CD14-positive monocyte (primary cell): ENCODE data around the gene KLC1. TPM values are rescaled to one million over a fixed set of nuclear protein-coding genes. Genes with fewer than 3 reads are reported as not detected.

Experiments
- DNase-seq, 3 donors: peaks; one replicate each; pipeline ENCODE4 v3.0.0-alpha.2; 2011 to 2022
- H2AFZ ChIP-seq: 2 replicates; pipeline ENCODE4 v1.6.0; 2012; ENCODE audit warnings: mild to moderate bottlenecking, low read depth, low read length, inconsistent platforms; ENCODE audit not compliant: insufficient read depth, poor library complexity, severe bottlenecking
- H3K27ac ChIP-seq, 2 donors: 1 replicate in 1 of 2; 2 replicates in 1 of 2; pipeline ENCODE4 v1.5.1; 2012 to 2013; ENCODE audit warnings: low read length in 2 of 2, control low read depth in 1 of 2, inconsistent platforms in 1 of 2, low read depth in 1 of 2, mild to moderate bottlenecking in 1 of 2
- H3K27me3 ChIP-seq, 2 donors: one replicate each; pipeline versions ENCODE4 v1.6.0 to v1.6.1; 2011 to 2013; ENCODE audit warnings: low read length in 2 of 2; ENCODE audit not compliant: control insufficient read depth in 2 of 2, insufficient read depth in 2 of 2
- H3K36me3 ChIP-seq, 2 donors: replicated peaks in 1 of 2; 1 replicate in 1 of 2; 2 replicates in 1 of 2; pipeline versions ENCODE4 v1.5.1 to v1.6.1; 2012 to 2013; ENCODE audit warnings: low read length in 2 of 2, control low read depth in 1 of 2, inconsistent platforms in 1 of 2, mild to moderate bottlenecking in 1 of 2; ENCODE audit not compliant: insufficient read depth in 2 of 2, control insufficient read depth in 1 of 2
- H3K4me1 ChIP-seq, 2 donors: 1 replicate in 1 of 2; 2 replicates in 1 of 2; pipeline versions ENCODE4 v1.5.1 to v1.6.1; 2012 to 2013; ENCODE audit warnings: low read length in 2 of 2, control low read depth in 1 of 2, inconsistent platforms in 1 of 2, mild to moderate bottlenecking in 1 of 2, moderate library complexity in 1 of 2; ENCODE audit not compliant: insufficient read depth in 2 of 2, control insufficient read depth in 1 of 2
- H3K4me2 ChIP-seq: replicated peaks from 2 replicates; pipeline ENCODE3; 2012; ENCODE audit warnings: low read length, moderate library complexity, mild to moderate bottlenecking; ENCODE audit not compliant: poor library complexity, severe bottlenecking; ENCODE audit errors: extremely low read depth
- H3K4me3 ChIP-seq, 3 experiments: fragments of 200-600 bp in 1 of 3; sonication (generic) in 1 of 3; replicated peaks in 1 of 3; 1 replicate in 2 of 3; 2 replicates in 1 of 3; pipeline ENCODE4 v1.5.1; 2011 to 2013; ENCODE audit warnings: low read length in 3 of 3, mild to moderate bottlenecking in 3 of 3, control low read depth in 2 of 3, low read depth in 2 of 3, inconsistent platforms in 1 of 3, moderate library complexity in 1 of 3
- H3K79me2 ChIP-seq: 2 replicates; pipeline ENCODE4 v1.6.0; 2012; ENCODE audit warnings: mild to moderate bottlenecking, control low read depth, inconsistent platforms, low read length, moderate library complexity; ENCODE audit not compliant: insufficient read depth
- H3K9ac ChIP-seq: 2 replicates; pipeline ENCODE4 v1.6.0; 2017; ENCODE audit warnings: low read length, mild to moderate bottlenecking; ENCODE audit not compliant: insufficient read depth, poor library complexity, severe bottlenecking
- H3K9me3 ChIP-seq, 2 donors: replicated peaks in 1 of 2; 1 replicate in 1 of 2; 2 replicates in 1 of 2; pipeline versions ENCODE4 v1.5.1 to v1.6.1; 2012 to 2013; ENCODE audit warnings: low read length in 2 of 2, control low read depth in 1 of 2; ENCODE audit not compliant: control insufficient read depth in 1 of 2, insufficient read depth in 1 of 2
- H4K20me1 ChIP-seq: 2 replicates; pipeline ENCODE4 v1.6.0; 2012; ENCODE audit warnings: mild to moderate bottlenecking, low read length, control low read depth, moderate library complexity; ENCODE audit not compliant: insufficient read depth
- H3K27ac Mint-ChIP-seq, 7 donors: one replicate each; pipeline ENCODE4 v1.8.0; 2020; ENCODE audit warnings: mild to moderate bottlenecking in 7 of 7, mixed read lengths in 7 of 7, moderate library complexity in 6 of 7, inconsistent platforms in 2 of 7
- H3K27me3 Mint-ChIP-seq, 3 donors: one replicate each; pipeline ENCODE4 v1.8.0; 2021 to 2022; ENCODE audit warnings: low read depth in 3 of 3, mild to moderate bottlenecking in 3 of 3, mixed read lengths in 3 of 3, moderate library complexity in 3 of 3, inconsistent platforms in 1 of 3
- H3K36me3 Mint-ChIP-seq, 2 donors: one replicate each; pipeline ENCODE4 v1.8.0; 2020; ENCODE audit warnings: mixed read lengths in 2 of 2, inconsistent platforms in 1 of 2, mild to moderate bottlenecking in 1 of 2
- H3K4me1 Mint-ChIP-seq: one replicate; pipeline ENCODE4 v1.8.0; 2020; ENCODE audit warnings: mild to moderate bottlenecking, mixed read lengths
- H3K4me3 Mint-ChIP-seq, 2 donors: one replicate each; pipeline ENCODE4 v1.8.0; 2020; ENCODE audit warnings: mild to moderate bottlenecking in 2 of 2, mixed read lengths in 2 of 2, moderate library complexity in 1 of 2
- H3K9me3 Mint-ChIP-seq, 7 donors: one replicate each; pipeline ENCODE4 v1.8.0; 2020 to 2022; ENCODE audit warnings: mixed read lengths in 7 of 7, mild to moderate bottlenecking in 6 of 7, moderate library complexity in 6 of 7, inconsistent platforms in 2 of 7
- WGBS: methylation state at CpG from one replicate; pipeline ENCODE4 v1.1.5; 2013; ENCODE audit warnings: missing lambda C conversion rate; ENCODE audit not compliant: insufficient coverage; 5-methylcytosine and 5-hydroxymethylcytosine counted together
- intact Hi-C, 2 donors: fragments of 100-400 bp; cut with micrococcal nuclease; formaldehyde crosslinking; loops; one replicate each; pipeline versions ENCODE4 v1.15.0 to v1.15.1; 2023
- polyA plus RNA-seq, 3 donors: library from polyadenylated mRNA; depleted of rRNA in 1 of 3; unstranded in 2 of 3; stranded (reverse) in 1 of 3; fragments of 300-500 nt in 2 of 3; fragments of >200 nt in 1 of 3; fragmentation: Illumina TruSeq in 2 of 3; gene quantifications; 1 replicate in 2 of 3; 2 replicates in 1 of 3; pipeline ENCODE4 v1.2.3, GENCODE V29; 2012 to 2021
- TF ChIP-seq, protein P1 (sequence below): fragments of 200-600 bp; IDR thresholded peaks from one replicate; pipeline ENCODE4 v1.8.0; 2022; ENCODE audit warnings: antibody characterized with exemption, mild to moderate bottlenecking

The KLC1 gene
- polyA plus RNA-seq, 3 donors: 41.5 to 108 (median 46.6) TPM

- Histone ChIP-seq H3K9ac (no peak overlapping the region), H3K79me2 (no peaks in the 10 kb centered on the region), H3K4me3 (no peak overlapping the region), H3K36me3 (peaks cover 38 to 44% of the 10 kb centered on the region in 2 donors), H3K4me1 (no peaks in the 10 kb centered on the region), H3K4me2 (no peak overlapping the region), H4K20me1 (no peaks in the 10 kb centered on the region), H2AFZ (no peak overlapping the region), H3K27me3 (no peaks in the 10 kb centered on the region), H3K27ac (no peak overlapping the region), H3K9me3 (no peaks in the 10 kb centered on the region)
- H3K27me3 Mint-ChIP-seq: peaks cover 2 to 3% (median 2%) of the 10 kb centered on the region in 3 donors
- 96% methylated on average over 6 of the region's 14 CpGs for WGBS
- H3K36me3 Mint-ChIP-seq: peaks cover 32 to 54% of the 10 kb centered on the region in 2 donors
- no peak for DNase-seq
- intact Hi-C loops: no loop called here
- H3K27ac Mint-ChIP-seq: no peak overlapping the region
- H3K9me3 Mint-ChIP-seq: no peaks in the 10 kb centered on the region
- H3K4me3 Mint-ChIP-seq: no peak overlapping the region
- no peaks in the 10 kb centered on the region for H3K4me1 Mint-ChIP-seq
- TF ChIP-seq, protein P1, sequence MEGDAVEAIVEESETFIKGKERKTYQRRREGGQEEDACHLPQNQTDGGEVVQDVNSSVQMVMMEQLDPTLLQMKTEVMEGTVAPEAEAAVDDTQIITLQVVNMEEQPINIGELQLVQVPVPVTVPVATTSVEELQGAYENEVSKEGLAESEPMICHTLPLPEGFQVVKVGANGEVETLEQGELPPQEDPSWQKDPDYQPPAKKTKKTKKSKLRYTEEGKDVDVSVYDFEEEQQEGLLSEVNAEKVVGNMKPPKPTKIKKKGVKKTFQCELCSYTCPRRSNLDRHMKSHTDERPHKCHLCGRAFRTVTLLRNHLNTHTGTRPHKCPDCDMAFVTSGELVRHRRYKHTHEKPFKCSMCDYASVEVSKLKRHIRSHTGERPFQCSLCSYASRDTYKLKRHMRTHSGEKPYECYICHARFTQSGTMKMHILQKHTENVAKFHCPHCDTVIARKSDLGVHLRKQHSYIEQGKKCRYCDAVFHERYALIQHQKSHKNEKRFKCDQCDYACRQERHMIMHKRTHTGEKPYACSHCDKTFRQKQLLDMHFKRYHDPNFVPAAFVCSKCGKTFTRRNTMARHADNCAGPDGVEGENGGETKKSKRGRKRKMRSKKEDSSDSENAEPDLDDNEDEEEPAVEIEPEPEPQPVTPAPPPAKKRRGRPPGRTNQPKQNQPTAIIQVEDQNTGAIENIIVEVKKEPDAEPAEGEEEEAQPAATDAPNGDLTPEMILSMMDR: no peak
Observed at GRCh38 chr14:103733651-103734050, 104.6 kb downstream of the KLC1 start.

DNA sequence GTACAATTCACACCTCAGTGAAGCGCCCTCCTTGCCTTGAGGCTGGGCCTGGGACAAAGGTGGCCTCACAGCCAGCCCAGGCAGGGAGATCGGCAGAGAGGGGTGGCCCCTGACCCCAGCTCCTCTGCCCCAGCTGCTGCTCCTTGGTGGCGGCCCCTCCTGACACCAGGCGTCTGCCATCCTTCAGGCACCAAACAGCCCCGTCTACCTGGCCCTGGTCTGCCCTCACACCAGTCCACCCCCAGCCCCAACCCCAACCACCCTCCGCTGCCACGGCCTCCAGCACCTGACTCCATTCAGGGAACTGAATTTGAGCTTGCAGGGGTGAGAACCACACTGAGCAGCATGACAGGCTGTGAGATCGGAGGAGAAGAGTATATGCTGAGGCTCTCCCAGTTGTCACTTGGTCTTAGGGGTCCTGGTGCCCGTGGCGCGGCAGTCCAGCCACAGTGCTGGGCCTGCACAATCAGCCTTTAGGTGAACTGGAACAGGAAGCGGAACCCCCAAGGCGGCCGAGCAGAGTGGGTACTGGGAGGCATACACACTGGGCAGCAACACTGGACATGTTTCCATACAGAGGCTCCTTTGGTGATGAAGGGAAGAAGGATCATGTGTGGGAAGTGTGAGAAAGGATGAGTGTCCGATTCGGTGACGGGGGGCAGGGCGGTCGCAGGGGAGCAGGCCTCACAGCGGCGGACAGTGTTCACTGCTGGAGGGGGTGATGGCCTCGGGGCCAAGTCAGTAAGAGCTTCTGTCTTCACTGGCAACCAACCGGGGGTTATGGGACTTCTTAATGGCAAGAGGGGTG is 105.3 kb downstream of the KLC1 start:
- H3K27ac Mint-ChIP-seq: no peak overlapping the region
- H3K36me3 ChIP-seq: peaks cover 32 to 37% of the 10 kb centered on the region in 2 donors
- peaks cover 2 to 3% (median 3%) of the 10 kb centered on the region in 3 donors for H3K27me3 Mint-ChIP-seq
- H3K27ac ChIP-seq: no peak overlapping the region
- no peak overlapping the region for H3K4me3 Mint-ChIP-seq
- intact Hi-C loops: no loop called here
- peaks cover 26 to 48% of the 10 kb centered on the region in 2 donors for H3K36me3 Mint-ChIP-seq
- H2AFZ ChIP-seq: no peak overlapping the region
- WGBS: 93% methylated on average over 21 of the region's 23 CpGs
- no peaks in the 10 kb centered on the region for H3K9me3 ChIP-seq
- no peaks in the 10 kb centered on the region for H3K4me1 ChIP-seq
- TF ChIP-seq, protein P1: no peak
- no peak overlapping the region for H3K9ac ChIP-seq
- no peaks in the 10 kb centered on the region for H3K4me1 Mint-ChIP-seq
- no peak for DNase-seq
- H3K4me3 ChIP-seq: no peak overlapping the region
- H3K4me2 ChIP-seq: no peak overlapping the region
- no peaks in the 10 kb centered on the region for H3K79me2 ChIP-seq
- no peaks in the 10 kb centered on the region for H3K27me3 ChIP-seq
- H4K20me1 ChIP-seq: no peaks in the 10 kb centered on the region
- H3K9me3 Mint-ChIP-seq: no peaks in the 10 kb centered on the region
